Omental fat pad (tissue), 4 donors: ENCODE results near the gene RFPL1. TPM values are rescaled to one million over a fixed set of nuclear protein-coding genes. Genes with fewer than 3 reads are reported as not detected.
"Not testable (repeated sequence)": the region's sequence is repeated elsewhere in the genome, so short reads cannot be mapped to it uniquely, and the experiment has no call there.

Experiments used
- ATAC-seq: fragments of 150-250 bp; one replicate; pipeline ENCODE4 v1.9.1; 2016; ENCODE audit warnings: mild to moderate bottlenecking, moderate library complexity; ENCODE audit not compliant: low FRiP score
- DNase-seq: peaks from one replicate; pipeline ENCODE4 v3.0.0-alpha.2; 2019; ENCODE audit warnings: low spot score
- small RNA-seq: library from RNA; depleted of rRNA; stranded (forward); fragments of <200 nt; gene quantifications from one replicate; pipeline ENCODE3, GENCODE V24; 2016
- total RNA-seq, 4 donors: library from RNA; depleted of rRNA; stranded (reverse); fragments of >200 nt; gene quantifications; one replicate each; pipeline ENCODE4 v1.1.0, GENCODE V29; 2016
- TF ChIP-seq, protein P1 (sequence below), 3 donors: fragments of 450-650 bp; IDR thresholded peaks; one replicate each; pipeline ENCODE4 v1.5.1; 2016 to 2017; ENCODE audit warnings: antibody characterized with exemption in 3 of 3, mild to moderate bottlenecking in 3 of 3, moderate library complexity in 2 of 3

The RFPL1 gene
- total RNA-seq, 4 donors from 2014 or later: not detected

DNA sequence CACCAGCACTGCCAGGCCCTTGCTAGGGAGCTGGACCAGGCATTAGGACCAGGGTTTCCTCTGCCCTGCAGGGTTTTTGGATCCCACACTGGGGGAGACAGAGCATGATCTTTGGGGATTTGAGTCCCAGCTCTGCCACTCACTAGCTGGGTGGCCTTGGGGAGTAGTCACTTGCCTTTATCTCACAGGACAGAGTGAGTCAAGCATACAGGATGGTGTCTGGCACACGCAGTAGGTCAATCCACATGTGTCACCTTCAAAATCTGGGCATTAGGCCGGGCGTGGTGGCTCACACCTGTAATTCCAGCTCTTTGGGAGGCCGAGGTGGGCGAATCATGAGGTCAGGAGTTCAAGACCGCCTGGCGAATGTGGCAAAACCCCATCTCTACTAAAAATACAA lies 44.3 kb downstream of the RFPL1 start:
- TF ChIP-seq, protein P1, sequence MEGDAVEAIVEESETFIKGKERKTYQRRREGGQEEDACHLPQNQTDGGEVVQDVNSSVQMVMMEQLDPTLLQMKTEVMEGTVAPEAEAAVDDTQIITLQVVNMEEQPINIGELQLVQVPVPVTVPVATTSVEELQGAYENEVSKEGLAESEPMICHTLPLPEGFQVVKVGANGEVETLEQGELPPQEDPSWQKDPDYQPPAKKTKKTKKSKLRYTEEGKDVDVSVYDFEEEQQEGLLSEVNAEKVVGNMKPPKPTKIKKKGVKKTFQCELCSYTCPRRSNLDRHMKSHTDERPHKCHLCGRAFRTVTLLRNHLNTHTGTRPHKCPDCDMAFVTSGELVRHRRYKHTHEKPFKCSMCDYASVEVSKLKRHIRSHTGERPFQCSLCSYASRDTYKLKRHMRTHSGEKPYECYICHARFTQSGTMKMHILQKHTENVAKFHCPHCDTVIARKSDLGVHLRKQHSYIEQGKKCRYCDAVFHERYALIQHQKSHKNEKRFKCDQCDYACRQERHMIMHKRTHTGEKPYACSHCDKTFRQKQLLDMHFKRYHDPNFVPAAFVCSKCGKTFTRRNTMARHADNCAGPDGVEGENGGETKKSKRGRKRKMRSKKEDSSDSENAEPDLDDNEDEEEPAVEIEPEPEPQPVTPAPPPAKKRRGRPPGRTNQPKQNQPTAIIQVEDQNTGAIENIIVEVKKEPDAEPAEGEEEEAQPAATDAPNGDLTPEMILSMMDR (IDR thresholded peaks at IDR 0.05): no peak
- DNase-seq (no peak), ATAC-seq (no peak)

DNA sequence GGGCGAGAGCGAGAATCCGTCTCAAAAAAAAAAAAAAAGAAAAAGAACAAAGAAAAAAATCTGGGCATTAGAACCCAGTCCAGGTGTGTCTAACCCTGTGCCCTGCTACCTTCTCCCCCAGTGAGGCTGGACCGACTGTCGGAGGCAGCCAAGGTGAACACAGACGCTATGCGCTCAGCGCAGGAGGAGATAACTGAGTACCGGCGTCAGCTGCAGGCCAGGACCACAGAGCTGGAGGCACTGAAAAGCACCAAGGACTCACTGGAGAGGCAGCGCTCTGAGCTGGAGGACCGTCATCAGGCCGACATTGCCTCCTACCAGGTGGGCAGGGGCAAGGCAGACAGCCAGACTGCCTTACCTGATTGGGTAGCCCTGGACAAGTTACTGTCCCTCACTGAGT lies 44.9 kb downstream of the RFPL1 start:
- no peak for ATAC-seq
- DNase-seq: no peak
- TF ChIP-seq, protein P1 (IDR thresholded peaks at IDR 0.05): no peak

DNA sequence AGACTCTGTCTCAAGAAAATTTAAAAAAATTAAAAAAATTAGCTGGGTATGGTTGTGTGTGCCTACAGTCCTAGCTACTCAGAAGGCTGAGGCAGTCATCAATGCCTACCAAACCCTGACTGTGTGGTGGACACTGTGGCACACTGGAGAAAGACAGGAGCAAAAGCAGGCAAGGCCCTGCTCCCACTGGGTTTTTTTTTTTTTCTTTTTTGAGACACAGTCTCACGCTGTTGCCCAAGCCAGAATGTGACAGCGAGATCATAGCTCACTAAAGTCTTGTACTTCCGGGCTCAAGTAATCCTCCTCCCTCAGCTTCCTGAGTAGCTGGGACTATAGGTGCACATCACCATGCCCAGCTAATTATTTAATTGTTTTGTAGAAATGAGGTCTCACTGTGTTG lies 46.3 kb downstream of the RFPL1 start:
- no peak for ATAC-seq
- DNase-seq: no peak
- TF ChIP-seq, protein P1 (IDR thresholded peaks at IDR 0.05): no peak

DNA sequence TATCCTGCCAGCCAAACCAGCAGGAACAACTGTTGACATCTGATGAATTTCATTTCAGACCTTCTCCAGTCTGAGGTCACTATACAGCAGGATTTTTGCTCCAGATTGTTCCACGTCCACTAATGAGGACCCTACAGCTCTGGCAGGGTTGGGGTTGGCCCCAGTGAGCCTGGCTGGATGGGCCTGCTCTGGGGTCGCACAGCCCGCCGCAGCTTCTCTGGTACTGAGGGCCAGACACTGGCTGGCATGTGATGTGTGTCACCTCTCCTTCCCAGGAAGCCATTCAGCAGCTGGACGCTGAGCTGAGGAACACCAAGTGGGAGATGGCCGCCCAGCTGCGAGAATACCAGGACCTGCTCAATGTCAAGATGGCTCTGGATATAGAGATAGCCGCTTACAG lies 47.1 kb downstream of the RFPL1 start:
- ATAC-seq: no peak
- no peak for DNase-seq
- TF ChIP-seq, protein P1 (IDR thresholded peaks at IDR 0.05): no peak

DNA sequence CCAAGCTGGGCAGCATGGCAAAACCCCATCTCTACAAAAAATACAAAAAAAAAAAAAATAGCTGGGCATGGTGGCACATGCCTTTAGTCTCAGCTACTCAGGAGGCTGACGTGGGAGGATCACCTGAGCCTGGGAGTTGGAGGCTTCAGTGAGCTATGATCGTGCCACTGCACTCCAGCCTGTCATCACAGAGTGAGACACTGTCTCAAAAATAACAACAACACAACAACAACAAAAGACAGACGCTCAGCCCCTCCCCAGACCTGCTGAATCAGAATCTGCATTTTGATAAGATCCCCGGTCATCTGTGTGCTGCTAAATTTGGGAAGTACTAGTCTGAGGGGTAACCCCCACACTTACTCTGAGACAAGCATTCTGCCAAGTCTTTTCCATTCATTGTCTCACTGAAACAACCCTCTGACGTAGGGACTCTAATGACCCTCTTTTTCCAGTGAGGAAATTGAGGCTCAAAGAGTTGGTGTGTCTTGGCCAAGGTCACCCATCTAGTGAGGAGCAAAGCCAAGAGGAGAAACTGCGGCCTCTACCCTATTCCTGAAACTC lies 49.1 kb downstream of the RFPL1 start:
- TF ChIP-seq, protein P1 (IDR thresholded peaks at IDR 0.05): no peak
- DNase-seq (no peak), ATAC-seq (no peak)

DNA sequence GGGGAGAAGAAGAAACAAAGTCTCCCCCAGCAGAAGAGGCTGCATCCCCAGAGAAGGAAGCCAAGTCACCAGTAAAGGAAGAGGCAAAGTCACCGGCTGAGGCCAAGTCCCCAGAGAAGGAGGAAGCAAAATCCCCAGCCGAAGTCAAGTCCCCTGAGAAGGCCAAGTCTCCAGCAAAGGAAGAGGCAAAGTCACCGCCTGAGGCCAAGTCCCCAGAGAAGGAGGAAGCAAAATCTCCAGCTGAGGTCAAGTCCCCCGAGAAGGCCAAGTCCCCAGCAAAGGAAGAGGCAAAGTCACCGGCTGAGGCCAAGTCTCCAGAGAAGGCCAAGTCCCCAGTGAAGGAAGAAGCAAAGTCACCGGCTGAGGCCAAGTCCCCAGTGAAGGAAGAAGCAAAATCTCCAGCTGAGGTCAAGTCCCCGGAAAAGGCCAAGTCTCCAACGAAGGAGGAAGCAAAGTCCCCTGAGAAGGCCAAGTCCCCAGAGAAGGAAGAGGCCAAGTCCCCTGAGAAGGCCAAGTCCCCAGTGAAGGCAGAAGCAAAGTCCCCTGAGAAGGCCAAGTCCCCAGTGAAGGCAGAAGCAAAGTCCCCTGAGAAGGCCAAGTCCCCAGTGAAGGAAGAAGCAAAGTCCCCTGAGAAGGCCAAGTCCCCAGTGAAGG lies 50.9 kb downstream of the RFPL1 start:
- not testable (repeated sequence) for ATAC-seq, DNase-seq

DNA sequence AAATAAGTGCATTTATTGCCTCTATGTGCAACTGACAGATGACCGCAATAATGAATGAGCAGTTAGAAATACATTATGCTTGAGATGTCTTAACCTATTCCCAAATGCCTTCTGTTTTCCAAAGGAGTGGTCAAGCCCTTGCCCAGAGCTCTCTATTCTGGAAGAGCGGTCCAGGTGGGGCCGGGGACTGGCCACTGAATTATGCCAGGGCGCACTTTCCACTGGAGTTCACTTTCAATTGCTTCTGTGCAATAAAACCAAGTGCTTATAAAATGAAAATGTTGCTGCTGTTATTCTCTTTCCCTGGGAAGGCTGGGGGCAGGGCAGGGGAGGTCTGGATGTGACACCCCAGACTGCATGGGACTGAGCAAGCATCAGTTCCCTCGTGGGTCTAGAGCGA lies 52.6 kb downstream of the RFPL1 start:
- TF ChIP-seq, protein P1 (IDR thresholded peaks at IDR 0.05): no peak
- ATAC-seq (no peak), DNase-seq (no peak)

Small RNA genes lying within 50 kb of the gene (small RNA-seq; reads per million reads assigned to genes)
- not detected for gene AC000041.1

Other genes starting within 250 kb of the RFPL1 start
- gene EMID1, start 232.7 kb upstream of the RFPL1 start, total RNA-seq: 1 to 10 TPM; 1.5 to 2.5 (median 1.7) TPM
- gene RHBDD3, start 170.6 kb upstream of the RFPL1 start, total RNA-seq: 10 to 100 TPM; 15.0 to 30.8 (median 25.4) TPM
- gene EWSR1, start 170.3 kb upstream of the RFPL1 start, total RNA-seq: 100 to 1,000 TPM; 190 to 274 (median 202) TPM
- gene GAS2L1, start 131.9 kb upstream of the RFPL1 start, total RNA-seq: 10 to 100 TPM; 13.4 to 29.0 (median 22.7) TPM
- 1 to 10 TPM in 2 of 4 donors, under 1 TPM in 1, not detected in 1; 0.56 to 2.6 (median 1.5) TPM for gene RASL10A, start 122.9 kb upstream of the RFPL1 start, total RNA-seq
- gene AP1B1, start 50.0 kb upstream of the RFPL1 start, total RNA-seq: 10 to 100 TPM; 58.0 to 77.3 (median 75.3) TPM
- gene NEFH, start 41.6 kb downstream of the RFPL1 start, total RNA-seq: 1 to 10 TPM in 1 of 4 donors, under 1 TPM in 3; 0.32 to 1.4 (median 0.42) TPM
- gene THOC5, start 115.2 kb downstream of the RFPL1 start, total RNA-seq: 10 to 100 TPM; 21.0 to 54.2 (median 29.4) TPM
- 10 to 100 TPM in 2 of 4 donors, 1 to 10 TPM in 2; 5.5 to 16.4 (median 10.3) TPM for gene NIPSNAP1, start 142.5 kb downstream of the RFPL1 start, total RNA-seq
- 10 to 100 TPM; 26.6 to 35.2 (median 32.9) TPM for gene NF2, start 165.1 kb downstream of the RFPL1 start, total RNA-seq